ENCODE measurements around the gene RFX4.

Gene RFX4

GRCh38 chr12:106594447-106594846 is 11.6 kb downstream of the RFX4 start:
- DNase-seq (ENCODE audit: low read depth) = no peak

GRCh38 chr12:106595268-106595667 is 12.5 kb downstream of the RFX4 start:
- DNase-seq (ENCODE audit: low read depth) = no peak
- no peak for TF ChIP-seq CTCF (IDR thresholded peaks at IDR 0.05; ENCODE audit: control insufficient read depth, extremely low read depth, insufficient read depth)
- no peak overlapping the region for H3K4me3 ChIP-seq (ENCODE audit: low read depth, low read length)

More at GRCh38 chr12:106594447-106594846, 11.6 kb downstream of the RFX4 start:
- H3K4me3 ChIP-seq (ENCODE audit: low read depth, low read length) = no peak overlapping the region
- TF ChIP-seq CTCF (IDR thresholded peaks at IDR 0.05; ENCODE audit: control insufficient read depth, extremely low read depth, insufficient read depth) = no peak

GRCh38 chr12:106598003-106598402 is 15.2 kb downstream of the RFX4 start:
- no peak overlapping the region for H3K4me3 ChIP-seq (ENCODE audit: low read depth, low read length)
- no peak for TF ChIP-seq CTCF (IDR thresholded peaks at IDR 0.05; ENCODE audit: control insufficient read depth, extremely low read depth, insufficient read depth)
- no peak for DNase-seq (ENCODE audit: low read depth)

- H3K4me3 ChIP-seq (ENCODE audit: low read depth, low read length) = no peak overlapping the region
- TF ChIP-seq CTCF (IDR thresholded peaks at IDR 0.05; ENCODE audit: control insufficient read depth, extremely low read depth, insufficient read depth) = no peak
- no peak for DNase-seq (ENCODE audit: low read depth)
Measured at GRCh38 chr12:106599302-106599701, 16.5 kb downstream of the RFX4 start.

GRCh38 chr12:106600503-106600902 is 17.7 kb downstream of the RFX4 start:
- DNase-seq (ENCODE audit: low read depth) = no peak
- TF ChIP-seq CTCF (IDR thresholded peaks at IDR 0.05; ENCODE audit: control insufficient read depth, extremely low read depth, insufficient read depth) = no peak

GRCh38 chr12:106601031-106601430 is 18.2 kb downstream of the RFX4 start:
- DNase-seq (ENCODE audit: low read depth) = no peak
- no peak overlapping the region for H3K4me3 ChIP-seq (ENCODE audit: low read depth, low read length)
- TF ChIP-seq CTCF (IDR thresholded peaks at IDR 0.05; ENCODE audit: control insufficient read depth, extremely low read depth, insufficient read depth) = no peak

More at GRCh38 chr12:106600503-106600902, 17.7 kb downstream of the RFX4 start:
- H3K4me3 ChIP-seq (ENCODE audit: low read depth, low read length) = no peak overlapping the region

GRCh38 chr12:106601496-106601895 is 18.7 kb downstream of the RFX4 start:
- TF ChIP-seq CTCF (IDR thresholded peaks at IDR 0.05; ENCODE audit: control insufficient read depth, extremely low read depth, insufficient read depth) = no peak

More at GRCh38 chr12:106601496-106601895, 18.7 kb downstream of the RFX4 start:
- no peak for DNase-seq (ENCODE audit: low read depth)
- H3K4me3 ChIP-seq (ENCODE audit: low read depth, low read length) = no peak overlapping the region
